HepG2 (cell line): Measurements from ENCODE around the gene LTA4H. TPM values are rescaled to one million over a fixed set of nuclear protein-coding genes. Genes with fewer than 3 reads are reported as not detected.

Experiments
- CSRNP2 ChIP-seq: sonication (generic); formaldehyde crosslinking; conservative IDR thresholded peaks from 2 replicates; pipeline ENCODE4 v1.8.0; 2022; ENCODE audit warnings: low read depth, missing genetic modification reagents
- HIC2 ChIP-seq: sonication (generic); formaldehyde crosslinking; IDR thresholded peaks from 2 replicates; pipeline ENCODE4 v1.9.0; 2022; ENCODE audit warnings: low read depth, missing genetic modification reagents
- MTA1 ChIP-seq: sonication (generic); formaldehyde crosslinking; IDR thresholded peaks from 2 replicates; pipeline ENCODE4 v1.4.0; 2020; ENCODE audit warnings: missing genetic modification reagents, mild to moderate bottlenecking, borderline replicate concordance
- MTERF4 ChIP-seq: sonication (generic); formaldehyde crosslinking; IDR thresholded peaks from 2 replicates; pipeline ENCODE4 v1.8.0; 2023; ENCODE audit warnings: mild to moderate bottlenecking, missing genetic modification reagents
- MYC ChIP-seq: sonication (generic); formaldehyde crosslinking; IDR thresholded peaks from 2 replicates; pipeline ENCODE4 v1.9.0; 2021; ENCODE audit warnings: missing genetic modification reagents, borderline replicate concordance
- RARG ChIP-seq: sonication (generic); formaldehyde crosslinking; IDR thresholded peaks from 2 replicates; pipeline ENCODE4 v1.4.0; 2020; ENCODE audit warnings: low read depth, mild to moderate bottlenecking, missing genetic modification reagents
- SMAD1 ChIP-seq: sonication (generic); formaldehyde crosslinking; IDR thresholded peaks from 2 replicates; pipeline ENCODE4 v1.4.0; 2020; ENCODE audit warnings: missing genetic modification reagents, low read depth, mild to moderate bottlenecking, borderline replicate concordance
- TAF1 ChIP-seq: sonication (generic); formaldehyde crosslinking; IDR thresholded peaks from 2 replicates; pipeline ENCODE4 v1.4.0; 2020; ENCODE audit warnings: missing genetic modification reagents
- XBP1 ChIP-seq: sonication (generic); formaldehyde crosslinking; IDR thresholded peaks from 2 replicates; pipeline ENCODE4 v1.5.0; 2020; ENCODE audit warnings: missing genetic modification reagents
- ZBTB14 ChIP-seq: sonication (generic); formaldehyde crosslinking; IDR thresholded peaks from 2 replicates; pipeline ENCODE4 v1.4.0; 2020; ENCODE audit warnings: missing genetic modification reagents
- ZBTB7B ChIP-seq: sonication (generic); formaldehyde crosslinking; IDR thresholded peaks from 2 replicates; pipeline ENCODE4 v1.4.0; 2020; ENCODE audit warnings: missing genetic modification reagents
- ZKSCAN5 ChIP-seq: sonication (generic); formaldehyde crosslinking; IDR thresholded peaks from 2 replicates; pipeline ENCODE4 v1.5.1; 2020; ENCODE audit warnings: mild to moderate bottlenecking, missing genetic modification reagents
- ZNF230 ChIP-seq: sonication (generic); formaldehyde crosslinking; IDR thresholded peaks from 2 replicates; pipeline ENCODE4 v1.4.0; 2020; ENCODE audit warnings: mild to moderate bottlenecking, missing genetic modification reagents
- ZNF234 ChIP-seq: sonication (generic); formaldehyde crosslinking; conservative IDR thresholded peaks from 2 replicates; pipeline ENCODE4 v1.5.1; 2020; ENCODE audit warnings: mild to moderate bottlenecking, missing genetic modification reagents
- ZNF280D ChIP-seq: sonication (generic); formaldehyde crosslinking; IDR thresholded peaks from 2 replicates; pipeline ENCODE4 v1.5.1; 2020; ENCODE audit warnings: mild to moderate bottlenecking, missing genetic modification reagents
- ZNF30 ChIP-seq: sonication (generic); formaldehyde crosslinking; IDR thresholded peaks from 2 replicates; pipeline ENCODE4 v1.5.0; 2020; ENCODE audit warnings: mild to moderate bottlenecking, missing genetic modification reagents
- ZNF530 ChIP-seq: sonication (generic); formaldehyde crosslinking; IDR thresholded peaks from 2 replicates; pipeline ENCODE4 v1.5.0; 2020; ENCODE audit warnings: low read depth, mild to moderate bottlenecking, missing genetic modification reagents
- ZNF549 ChIP-seq: sonication (generic); formaldehyde crosslinking; IDR thresholded peaks from 2 replicates; pipeline ENCODE4 v1.5.0; 2020; ENCODE audit warnings: missing genetic modification reagents
- ZNF614 ChIP-seq: IDR thresholded peaks from 2 replicates; pipeline ENCODE4 v1.6.1; 2018; ENCODE audit warnings: missing biosample characterization, missing genetic modification reagents, inconsistent platforms, borderline replicate concordance
- polyA plus RNA-seq, 8 experiments: library from polyadenylated mRNA; depleted of rRNA in 3 of 8; stranded (reverse) in 7 of 8; unstranded in 1 of 8; fragments of >200 nt; fragmentation: Illumina TruSeq in 4 of 8; extraction: Trizol in 4 of 8; gene quantifications; 2 replicates each; pipeline versions ENCODE4 v1.2.1 to v1.2.3, GENCODE V29; 2011 to 2016; ENCODE audit warnings: low read depth in 4 of 8, missing spikeins in 1 of 8, mixed read lengths in 1 of 8; ENCODE audit not compliant: insufficient read depth in 1 of 8
- total RNA-seq, 5 experiments: library from RNA; depleted of rRNA; stranded (reverse); fragments of >200 nt; fragmentation: Illumina TruSeq; extraction: Trizol; gene quantifications; 2 replicates each; pipeline ENCODE4 v1.2.3, GENCODE V29; 2016; ENCODE audit warnings: low read depth in 1 of 5

The LTA4H gene
- total and polyA plus RNA-seq, 2 of the 13 experiments (the other 11 are each of a cell fraction or from before 2014, with no cell fraction given) = 87.5 to 90.4 TPM

GRCh38 chr12:95966287-95966870 is 69.0 kb downstream of the LTA4H start (continued):
- TF ChIP-seq ZBTB14 (CRISPR knock-in tag) = no peak
- TF ChIP-seq MYC (CRISPR knock-in tag) = peak; percentile 53; the same call in 1 of the 2 replicates
- TF ChIP-seq ZNF230 (CRISPR knock-in tag) = no peak
- no peak for TF ChIP-seq XBP1 (CRISPR knock-in tag)
- peak; percentile 50; the same call in 1 of the 2 replicates for TF ChIP-seq TAF1
- no peak for TF ChIP-seq ZNF234
- no peak for TF ChIP-seq RARG (CRISPR knock-in tag)
- TF ChIP-seq SMAD1 (CRISPR knock-in tag) = no peak
- TF ChIP-seq HIC2 (CRISPR knock-in tag) = peak; percentile 61; the same call in 1 of the 2 replicates
- TF ChIP-seq ZNF614 (CRISPR knock-in tag) = peak; percentile 85; the same call in 1 of the 2 replicates
- no peak for TF ChIP-seq CSRNP2 (CRISPR knock-in tag)
- no peak; the same call in 1 of the 2 replicates for TF ChIP-seq ZBTB7B (CRISPR knock-in tag)
- TF ChIP-seq ZNF30 (CRISPR knock-in tag) = no peak
- no peak for TF ChIP-seq ZNF530 (CRISPR knock-in tag)
- TF ChIP-seq ZKSCAN5 (CRISPR knock-in tag) = no peak
- TF ChIP-seq MTERF4 (CRISPR knock-in tag) = no peak
- TF ChIP-seq ZNF280D (CRISPR knock-in tag) = no peak
- TF ChIP-seq MTA1 (CRISPR knock-in tag) = no peak
- no peak for TF ChIP-seq ZNF549 (CRISPR knock-in tag)
